ENCODE measurements around the gene FAM184A. TPM values are rescaled to one million over a fixed set of nuclear protein-coding genes. Genes with fewer than 3 reads are reported as not detected.
A peak's percentile ranks its signal among the peaks of the same experiment; 100 is the strongest.

FAM184A gene
- total and polyA plus RNA-seq, 2 of the 8 experiments (the other 6 are each of a cell fraction or from before 2014, with no cell fraction given), result 6.3 to 11.3 TPM

GRCh38 chr6:119078376-119079282 lies at the start of gene FAM184A (continued):
- TF ChIP-seq CHD2 (IDR thresholded peaks at IDR 0.05; ENCODE audit: low read length) (peak; percentile 67), SAP30 (IDR thresholded peaks at IDR 0.05; ENCODE audit: insufficient read depth, insufficient replicate concordance, low read length) (no peak), POLR2A (IDR thresholded peaks at IDR 0.05; ENCODE audit: control extremely low read depth in 1 of 2, low read depth in 2 of 2, low read length in 2 of 2) (no peak; a peak in 1 of 3 replicates), RAD21 (IDR thresholded peaks at IDR 0.05 in 1 of 2, conservative IDR thresholded peaks at IDR 0.05 in 1 of 2; ENCODE audit: low read depth in 2 of 2, low read length in 2 of 2) (peak; percentile 17 to 56; a peak in 3 of 4 replicates), BRCA1 (IDR thresholded peaks at IDR 0.05; ENCODE audit: low read depth, low read length) (no peak), YY1 (IDR thresholded peaks at IDR 0.05; ENCODE audit: low read depth, low read length) (no peak), SIX5 (IDR thresholded peaks at IDR 0.05; ENCODE audit: low read depth, low read length) (no peak), CBX5 (IDR thresholded peaks at IDR 0.05; ENCODE audit: low read depth, low read length) (no peak), SUZ12 (IDR thresholded peaks at IDR 0.05; ENCODE audit: low read length) (no peak), ATF2 (IDR thresholded peaks at IDR 0.05; ENCODE audit: low read length) (no peak), TCF12 (IDR thresholded peaks at IDR 0.05; ENCODE audit: low read depth, low read length) (no peak), GABPA (IDR thresholded peaks at IDR 0.05; ENCODE audit: borderline replicate concordance, insufficient read depth, low read length) (no peak), CTBP2 (IDR thresholded peaks at IDR 0.05; ENCODE audit: borderline replicate concordance, insufficient read depth, insufficient read length, low read length) (no peak), EGR1 (IDR thresholded peaks at IDR 0.05; ENCODE audit: borderline replicate concordance, low read depth, low read length) (no peak), RNF2 (IDR thresholded peaks at IDR 0.05; ENCODE audit: borderline replicate concordance, low read depth, low read length, missing control alignments, poor library complexity, severe bottlenecking) (no peak), ATF3 (IDR thresholded peaks at IDR 0.05; ENCODE audit: insufficient read depth, low read depth, low read length) (no peak), TAF7 (optimal IDR thresholded peaks at IDR 0.05; ENCODE audit: borderline replicate concordance, low read depth, low read length) (peak; percentile 15), HDAC2 (IDR thresholded peaks at IDR 0.05; ENCODE audit: borderline replicate concordance in 1 of 2, low read depth in 2 of 2, low read length in 2 of 2) (peak in 1 of 2 experiments; percentile 94; a peak in 2 of 4 replicates), KDM1A (IDR thresholded peaks at IDR 0.05; ENCODE audit: borderline replicate concordance, low read length) (no peak), EZH2 (IDR thresholded peaks at IDR 0.05; ENCODE audit: low read depth, low read length, severe bottlenecking) (no peak)
